ENCODE measurements around the gene TBC1D3B.

TBC1D3B gene

GRCh38 chr17:36120221-36120620 lies 56.2 kb downstream of the TBC1D3B start:
- H3K27ac ChIP-seq, result no peak overlapping the region
- TF ChIP-seq CTCF (IDR thresholded peaks at IDR 0.05), result no peak
- no peak for DNase-seq (ENCODE audit: low spot score)
- H3K4me3 ChIP-seq, result no peak overlapping the region

- Histone ChIP-seq H3K4me3 (no peak overlapping the region), H3K27ac (no peak overlapping the region)
- TF ChIP-seq CTCF (IDR thresholded peaks at IDR 0.05), result no peak
- no peak for DNase-seq (ENCODE audit: low spot score)
Measured at GRCh38 chr17:36118477-36119353, 57.7 kb downstream of the TBC1D3B start.

- no peak overlapping the region for H3K4me3 ChIP-seq
- TF ChIP-seq CTCF (IDR thresholded peaks at IDR 0.05), result no peak
- no peak overlapping the region for H3K27ac ChIP-seq
- DNase-seq (ENCODE audit: low spot score), result no peak
Measured at GRCh38 chr17:36117505-36118382, 58.7 kb downstream of the TBC1D3B start.
